K562 (cell line): ENCODE data around the gene ORAI3. TPM values are rescaled to one million over a fixed set of nuclear protein-coding genes. Genes with fewer than 3 reads are reported as not detected.

ENCODE experiments used
- BCL6 ChIP-seq: fragments of 250-450 bp; sonication (Bioruptor Pico); IDR thresholded peaks from 2 replicates; pipeline ENCODE4 v1.4.0; 2020
- BRD4 ChIP-seq: fragments of 200-600 bp; sonication (generic); IDR thresholded peaks from 2 replicates; pipeline ENCODE4 v1.6.1; 2017; ENCODE audit warnings: inconsistent platforms
- BRF2 ChIP-seq: IDR thresholded peaks from 3 replicates; pipeline ENCODE4 v1.6.1; 2011; ENCODE audit warnings: borderline replicate concordance, mild to moderate bottlenecking; ENCODE audit not compliant: insufficient read length, insufficient read depth
- CEBPZ ChIP-seq: fragments of 150-350 bp; IDR thresholded peaks from 2 replicates; pipeline ENCODE4 v1.6.1; 2014; ENCODE audit warnings: low read depth, mild to moderate bottlenecking, low read length, borderline replicate concordance
- HDGF ChIP-seq: fragments of 450-650 bp; IDR thresholded peaks from 2 replicates; pipeline ENCODE4 v1.6.1; 2016
- HSF4 ChIP-seq: fragments of 250-450 bp; sonication (Bioruptor Pico); IDR thresholded peaks from 2 replicates; pipeline ENCODE4 v2.1.2; 2022; ENCODE audit warnings: mild to moderate bottlenecking, moderate library complexity, borderline replicate concordance
- KAT7 ChIP-seq: sonication (generic); formaldehyde crosslinking; IDR thresholded peaks from 2 replicates; pipeline ENCODE4 v1.8.0; 2022; ENCODE audit warnings: missing genetic modification reagents, mild to moderate bottlenecking, borderline replicate concordance
- KDM1A ChIP-seq, 2 experiments: fragments of 450-650 bp; IDR thresholded peaks; 2 replicates each; pipeline ENCODE4 v1.6.1; 2016; ENCODE audit warnings: mild to moderate bottlenecking in 2 of 2
- KLF1 ChIP-seq: fragments of 450-650 bp; IDR thresholded peaks from 2 replicates; pipeline ENCODE4 v1.6.1; 2016; ENCODE audit warnings: missing genetic modification characterization, missing compliant biosample characterization
- MBD2 ChIP-seq: sonication (generic); IDR thresholded peaks from 2 replicates; pipeline ENCODE4 v1.6.1; 2016; ENCODE audit warnings: low read depth, borderline replicate concordance
- MEF2D ChIP-seq: conservative IDR thresholded peaks from 2 replicates; pipeline ENCODE4 v1.6.1; 2016; ENCODE audit warnings: low read depth, missing genetic modification characterization, missing compliant biosample characterization
- NFIC ChIP-seq: fragments of 450-650 bp; IDR thresholded peaks from 2 replicates; pipeline ENCODE4 v1.6.1; 2017; ENCODE audit warnings: mild to moderate bottlenecking, inconsistent platforms
- RB1 ChIP-seq: fragments of 450-650 bp; IDR thresholded peaks from 2 replicates; pipeline ENCODE4 v1.6.1; 2017; ENCODE audit warnings: low read depth, mild to moderate bottlenecking
- SAFB ChIP-seq: fragments of 200-400 bp; formaldehyde crosslinking; IDR thresholded peaks from 2 replicates; pipeline ENCODE4 v1.6.1; 2017; ENCODE audit warnings: low read depth, low read length, borderline replicate concordance
- SMAD2 ChIP-seq: fragments of 150-350 bp; IDR thresholded peaks from 2 replicates; pipeline ENCODE4 v1.6.1; 2014; ENCODE audit warnings: low read depth, mild to moderate bottlenecking, low read length
- SMARCE1 ChIP-seq: fragments of 450-650 bp; IDR thresholded peaks from 2 replicates; pipeline ENCODE4 v1.7.1; 2016; ENCODE audit warnings: mild to moderate bottlenecking
- THAP7 ChIP-seq: fragments of 250-450 bp; sonication (Bioruptor Pico); IDR thresholded peaks from 2 replicates; pipeline ENCODE4 v1.5.0; 2021
- ZNF134 ChIP-seq: fragments of 250-450 bp; sonication (Bioruptor Pico); conservative IDR thresholded peaks from 2 replicates; pipeline ENCODE4 v1.4.0; 2020
- ZNF197 ChIP-seq: fragments of 200-800 bp; sonication (Bioruptor generic); IDR thresholded peaks from 2 replicates; pipeline ENCODE4 v1.6.1; 2016; ENCODE audit warnings: low read depth, missing genetic modification characterization, missing compliant biosample characterization
- ZNF23 ChIP-seq: fragments of 250-450 bp; sonication (Bioruptor Pico); IDR thresholded peaks from 2 replicates; pipeline ENCODE4 v1.4.0; 2020; ENCODE audit warnings: mild to moderate bottlenecking
- ZNF589 ChIP-seq: fragments of 200-800 bp; sonication (Bioruptor generic); IDR thresholded peaks from 2 replicates; pipeline ENCODE4 v1.6.1; 2016; ENCODE audit warnings: low read depth, missing genetic modification characterization, missing compliant biosample characterization
- polyA plus RNA-seq, 8 experiments: library from polyadenylated mRNA; depleted of rRNA in 4 of 8; stranded (reverse) in 5 of 8; unstranded in 3 of 8; fragments of >200 nt; fragmentation: Nextera tagmentation in 2 of 8; fragmentation: Illumina TruSeq in 1 of 8; extraction: Ambion mirVana in 2 of 8; extraction: Trizol in 1 of 8; gene quantifications; 2 replicates each; pipeline versions ENCODE4 v1.2.1 to v1.2.3, GENCODE V29; 2011 to 2014; ENCODE audit warnings: inconsistent platforms in 1 of 8, missing spikeins in 1 of 8
- total RNA-seq, 7 experiments: library from RNA; depleted of rRNA in 6 of 7; stranded (reverse); fragments of >200 nt in 6 of 7; fragmentation: Illumina TruSeq in 2 of 7; extraction: Trizol in 2 of 7; gene quantifications; 2 replicates each; pipeline versions ENCODE4 v1.2.1 to v1.2.3, GENCODE V29; 2011 to 2021; ENCODE audit warnings: low replicate concordance in 1 of 7
- TF ChIP-seq, protein P1 (sequence below), 2 experiments: IDR thresholded peaks in 1 of 2; conservative IDR thresholded peaks in 1 of 2; 2 replicates each; pipeline ENCODE4 v1.6.1; 2016; ENCODE audit warnings: low read depth in 2 of 2, mild to moderate bottlenecking in 1 of 2, missing compliant biosample characterization in 1 of 2, missing genetic modification characterization in 1 of 2, moderate library complexity in 1 of 2

Gene ORAI3
- total and polyA plus RNA-seq, 9 of the 15 experiments (the other 6 are each of a cell fraction or from before 2014, with no cell fraction given) = 4.9 to 23.3 (median 14.1) TPM

GRCh38 chr16:30922960-30923535 lies 25.8 kb upstream of the ORAI3 start (continued):
- TF ChIP-seq CEBPZ = no peak
- peak; percentile 65; the same call in 1 of the 2 replicates for TF ChIP-seq MEF2D (tag)
- peak; percentile 80; the same call in 1 of the 2 replicates for TF ChIP-seq BCL6 (CRISPR knock-in tag)
- peak; percentile 15; the same call in 1 of the 2 replicates for TF ChIP-seq NFIC
- no peak for TF ChIP-seq ZNF589 (CRISPR knock-in tag)
- TF ChIP-seq RB1 = peak; percentile 21; the same call in 1 of the 2 replicates
- no peak for TF ChIP-seq SAFB
- TF ChIP-seq SMARCE1 = no peak
- TF ChIP-seq, protein P1, sequence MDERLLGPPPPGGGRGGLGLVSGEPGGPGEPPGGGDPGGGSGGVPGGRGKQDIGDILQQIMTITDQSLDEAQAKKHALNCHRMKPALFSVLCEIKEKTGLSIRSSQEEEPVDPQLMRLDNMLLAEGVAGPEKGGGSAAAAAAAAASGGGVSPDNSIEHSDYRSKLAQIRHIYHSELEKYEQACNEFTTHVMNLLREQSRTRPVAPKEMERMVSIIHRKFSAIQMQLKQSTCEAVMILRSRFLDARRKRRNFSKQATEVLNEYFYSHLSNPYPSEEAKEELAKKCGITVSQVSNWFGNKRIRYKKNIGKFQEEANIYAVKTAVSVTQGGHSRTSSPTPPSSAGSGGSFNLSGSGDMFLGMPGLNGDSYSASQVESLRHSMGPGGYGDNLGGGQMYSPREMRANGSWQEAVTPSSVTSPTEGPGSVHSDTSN (CRISPR knock-in tag; IDR thresholded peaks at IDR 0.05; ENCODE audit: low read depth) = no peak
- TF ChIP-seq, protein P1 (tag; conservative IDR thresholded peaks at IDR 0.05; ENCODE audit: low read depth) = 0 out of 2 replicates have a peak, but pooled peaks have one; percentile 11
- no peak for TF ChIP-seq KAT7 (CRISPR knock-in tag)
- no peak for TF ChIP-seq KDM1A (IDR thresholded peaks at IDR 0.05)
- no peak for TF ChIP-seq SMAD2
- no peak for TF ChIP-seq ZNF23 (CRISPR knock-in tag)
- TF ChIP-seq ZNF134 (CRISPR knock-in tag) = peak; percentile 77
- TF ChIP-seq BRD4 = peak; percentile 36; the same call in 1 of the 2 replicates
- TF ChIP-seq MBD2 = peak; percentile 99
- peak; percentile 94; the same call in 1 of the 2 replicates for TF ChIP-seq ZNF197 (CRISPR knock-in tag)
- TF ChIP-seq THAP7 (CRISPR knock-in tag) = peak; percentile 98
- TF ChIP-seq KLF1 (tag) = peak; percentile 87
- TF ChIP-seq HDGF = peak; percentile 77; the same call in 1 of the 2 replicates
- no peak for TF ChIP-seq BRF2
- no peak for TF ChIP-seq HSF4 (CRISPR knock-in tag)
